HG03571 (cell line): ENCODE results near the gene SH3GL1.

Experiments
- ATAC-seq: cut with Tn5 transposase; IDR thresholded peaks from one replicate; pipeline ENCODE4 v1.9.1; 2021; ENCODE audit not compliant: unreplicated experiment

SH3GL1 gene

DNA sequence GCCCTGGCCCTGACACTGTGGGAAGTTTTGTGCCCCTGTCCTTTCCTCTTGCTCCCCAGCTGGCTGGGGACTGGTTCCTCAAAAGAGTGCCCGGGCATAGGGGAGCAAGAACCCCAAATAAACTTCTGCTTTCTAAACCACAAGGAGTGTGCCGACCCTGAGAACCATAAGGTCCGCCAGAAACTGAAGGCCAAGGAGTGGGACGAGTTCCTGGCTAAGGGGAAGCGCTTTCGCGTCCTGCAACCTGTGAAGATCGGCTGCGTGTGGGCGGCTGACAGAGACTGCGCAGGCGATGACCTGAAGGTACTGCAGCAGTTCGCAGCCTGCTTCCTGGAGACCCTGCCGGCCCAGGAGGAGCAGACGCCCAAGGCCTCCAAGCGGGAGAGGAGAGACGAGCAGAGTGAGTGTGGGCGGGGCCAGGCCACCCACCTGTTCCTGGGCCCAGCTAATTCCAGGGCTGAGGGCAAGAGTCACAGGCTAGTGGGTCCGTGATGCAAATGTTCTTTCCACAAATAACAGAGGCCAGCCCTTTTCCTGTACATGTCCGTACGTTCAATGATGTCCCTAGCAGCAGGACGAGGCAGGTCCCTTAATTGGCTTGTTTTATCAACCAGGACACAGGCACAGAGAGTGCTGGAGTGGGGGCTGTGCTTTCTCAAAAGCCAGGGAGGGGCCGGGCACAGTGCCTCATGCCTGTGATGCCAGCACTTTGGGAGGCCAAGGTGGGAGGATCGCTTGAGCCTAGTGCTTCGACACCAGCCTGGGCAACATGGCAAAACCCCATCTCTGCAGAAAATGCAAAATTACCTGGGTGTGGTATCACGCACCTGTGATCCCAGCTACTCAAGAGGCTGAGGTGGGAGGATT lies 31.7 kb upstream of the SH3GL1 start:
- ATAC-seq, result no peak

DNA sequence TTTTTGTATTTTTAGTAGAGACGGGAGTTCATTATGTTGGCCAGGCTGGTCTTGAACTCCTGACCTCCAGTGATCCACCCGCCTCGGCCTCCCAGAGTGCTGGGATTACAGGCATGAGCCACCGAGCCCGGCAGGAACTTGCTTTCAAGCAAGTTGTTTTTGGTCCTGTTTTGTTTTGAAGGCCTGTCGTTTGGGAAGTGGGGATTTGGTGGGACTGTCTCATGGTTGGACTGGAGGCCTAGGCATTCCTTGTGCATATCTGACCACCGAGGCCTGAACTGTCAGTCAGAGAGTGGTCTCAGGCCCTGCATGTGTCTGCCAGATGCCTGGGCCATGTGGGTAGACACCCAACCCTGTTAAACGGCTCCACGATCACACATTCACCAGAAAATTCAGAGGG lies 30.9 kb upstream of the SH3GL1 start:
- ATAC-seq, result no peak

- ATAC-seq, result no peak
Measured at GRCh38 chr19:4430760-4431159, 30.4 kb upstream of the SH3GL1 start.

- ATAC-seq, result no peak
Measured at GRCh38 chr19:4429771-4430171, 29.4 kb upstream of the SH3GL1 start.

DNA sequence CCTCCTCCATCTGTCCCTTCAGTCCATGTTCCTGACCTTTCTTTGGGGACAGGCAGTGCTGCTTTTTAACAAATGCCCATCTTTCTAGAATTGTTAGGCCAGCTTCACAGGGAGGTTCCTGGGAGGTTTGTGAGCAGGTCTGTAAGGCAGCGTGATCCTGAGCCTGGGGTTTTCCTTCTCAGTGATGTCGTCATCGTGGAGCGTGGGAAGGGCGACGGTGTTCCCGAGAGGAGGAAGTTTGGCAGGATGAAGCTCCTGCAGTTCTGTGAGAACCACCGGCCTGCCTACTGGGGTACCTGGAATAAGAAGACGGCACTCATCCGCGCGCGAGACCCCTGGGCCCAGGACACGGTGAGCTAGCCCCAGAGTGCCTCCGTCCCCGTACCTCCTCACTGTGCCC lies 28.9 kb upstream of the SH3GL1 start:
- ATAC-seq, result no peak

GRCh38 chr19:4428326-4428975 lies 28.1 kb upstream of the SH3GL1 start:
- no peak for ATAC-seq

GRCh38 chr19:4425537-4425936 lies 25.2 kb upstream of the SH3GL1 start:
- no peak for ATAC-seq

GRCh38 chr19:4423416-4424126 lies 23.2 kb upstream of the SH3GL1 start:
- no peak for ATAC-seq

DNA sequence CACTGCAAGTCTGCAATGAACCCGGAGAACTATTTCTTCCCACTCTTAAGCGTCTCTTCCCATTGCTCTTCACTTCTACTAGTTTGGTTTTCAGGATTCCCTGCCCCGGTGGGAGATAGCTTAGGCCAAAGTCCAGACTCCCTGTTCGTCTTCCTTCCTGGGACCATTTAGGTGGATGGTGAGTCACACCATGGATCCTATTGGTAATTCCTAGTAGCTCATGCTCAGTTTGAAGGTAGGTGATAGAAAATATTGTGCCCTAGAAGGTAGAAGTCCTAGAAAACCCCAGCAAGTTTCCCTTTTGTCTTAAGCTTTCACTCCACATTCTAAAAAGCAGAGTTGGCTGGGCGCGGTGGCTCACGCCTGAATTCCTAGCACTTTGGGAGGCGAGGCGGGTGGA lies 15.9 kb upstream of the SH3GL1 start:
- no peak for ATAC-seq

DNA sequence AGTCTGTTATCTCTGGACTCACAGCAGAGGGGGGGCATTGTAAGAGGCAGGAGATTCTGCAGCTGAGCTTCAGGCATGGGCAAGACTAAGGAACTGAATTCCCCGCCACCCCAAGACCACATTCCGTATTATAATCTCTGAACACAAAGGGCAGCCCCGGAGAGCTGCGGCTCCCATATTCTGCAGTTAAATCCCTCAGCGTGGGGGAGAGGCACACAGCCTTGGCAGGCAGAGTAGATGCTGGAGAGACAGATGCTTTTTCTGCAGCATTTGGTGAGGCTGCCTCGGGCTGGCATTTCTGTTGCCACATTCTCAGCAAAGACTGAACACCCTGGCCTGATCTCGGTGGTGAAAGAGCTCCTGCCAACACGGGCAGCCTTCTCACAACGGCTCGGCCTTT lies 15.0 kb upstream of the SH3GL1 start:
- no peak for ATAC-seq

DNA sequence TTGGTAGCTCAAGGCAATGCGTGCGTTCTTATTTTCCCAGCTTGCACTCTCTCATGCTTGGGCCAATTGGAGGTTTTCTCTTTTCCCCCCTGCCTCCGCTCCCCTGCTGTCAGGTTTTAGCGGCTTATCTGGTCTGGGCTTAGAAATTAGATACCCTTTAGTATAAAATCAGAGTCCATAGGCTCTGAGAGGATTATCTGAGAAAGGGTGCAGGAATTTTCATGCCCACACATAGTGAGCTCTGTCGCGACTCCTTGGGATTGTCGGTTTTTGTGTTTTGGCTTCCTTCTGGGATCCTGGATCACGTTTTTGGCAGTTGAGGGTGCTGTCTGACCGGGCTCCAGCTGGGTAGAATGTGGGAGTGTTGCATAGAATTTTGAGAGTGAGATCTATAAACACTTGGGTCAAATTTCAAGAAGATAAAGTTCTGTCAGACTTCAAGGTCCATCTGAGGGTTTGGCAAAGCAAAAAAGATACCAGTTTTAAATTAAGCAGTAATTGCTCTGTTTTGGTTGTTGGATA lies 14.5 kb upstream of the SH3GL1 start:
- ATAC-seq, result no peak

DNA sequence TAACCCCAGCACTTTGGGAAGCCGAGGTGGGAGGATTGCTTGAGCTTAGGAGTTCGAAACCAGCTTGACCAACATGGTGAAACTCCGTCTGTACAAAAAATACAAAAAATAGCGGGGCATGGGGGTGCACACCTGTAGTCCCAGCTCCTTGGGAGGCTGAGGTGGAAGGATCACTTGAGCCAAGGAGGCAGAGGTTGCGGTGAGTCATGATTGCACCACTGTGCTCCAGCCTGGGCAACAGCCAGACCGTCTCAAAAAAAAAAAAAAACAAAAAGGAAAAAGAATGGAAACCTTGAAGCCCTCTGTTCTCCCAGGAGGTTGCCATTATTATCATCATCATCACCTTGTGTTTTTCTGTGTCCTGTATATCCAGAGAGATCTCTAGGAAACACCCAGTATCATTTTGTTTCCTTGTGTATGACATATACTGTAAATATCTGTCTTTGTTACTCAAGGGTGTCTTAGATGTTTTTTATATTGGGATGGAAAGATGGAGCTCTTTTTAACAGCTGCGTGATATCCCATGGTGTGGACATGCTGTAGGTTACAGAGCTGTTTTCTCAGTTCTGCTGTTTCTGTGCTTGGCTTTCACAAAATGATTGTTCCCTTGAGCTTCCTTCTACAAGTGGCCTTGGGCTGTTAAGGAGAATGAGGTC lies 13.9 kb upstream of the SH3GL1 start:
- ATAC-seq, result no peak

GRCh38 chr19:4413588-4413987 lies 13.2 kb upstream of the SH3GL1 start:
- ATAC-seq, result no peak

GRCh38 chr19:4409123-4409933 lies 9.0 kb upstream of the SH3GL1 start:
- ATAC-seq, result no peak

GRCh38 chr19:4406626-4407025 lies 6.3 kb upstream of the SH3GL1 start:
- ATAC-seq, result no peak

DNA sequence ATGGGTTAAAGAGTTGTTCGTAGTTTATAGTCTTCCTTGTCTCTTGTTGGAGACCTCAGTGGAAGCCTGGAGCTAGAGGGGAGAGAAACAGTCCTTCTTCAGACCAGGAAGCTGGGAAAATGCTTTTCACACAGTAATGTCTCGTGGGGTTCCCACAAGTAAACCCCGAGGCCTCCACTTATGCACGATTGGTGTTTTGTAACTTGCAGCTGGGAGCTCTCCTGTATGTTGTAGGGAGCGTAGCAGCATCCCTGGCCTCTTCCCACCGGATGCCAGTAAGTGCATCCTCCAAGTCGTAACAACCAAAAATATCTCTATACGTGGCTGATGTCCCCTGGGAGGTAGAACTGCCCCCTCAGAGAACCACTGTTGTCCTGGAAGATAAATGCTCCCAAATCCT lies 5.6 kb upstream of the SH3GL1 start:
- no peak for ATAC-seq

DNA sequence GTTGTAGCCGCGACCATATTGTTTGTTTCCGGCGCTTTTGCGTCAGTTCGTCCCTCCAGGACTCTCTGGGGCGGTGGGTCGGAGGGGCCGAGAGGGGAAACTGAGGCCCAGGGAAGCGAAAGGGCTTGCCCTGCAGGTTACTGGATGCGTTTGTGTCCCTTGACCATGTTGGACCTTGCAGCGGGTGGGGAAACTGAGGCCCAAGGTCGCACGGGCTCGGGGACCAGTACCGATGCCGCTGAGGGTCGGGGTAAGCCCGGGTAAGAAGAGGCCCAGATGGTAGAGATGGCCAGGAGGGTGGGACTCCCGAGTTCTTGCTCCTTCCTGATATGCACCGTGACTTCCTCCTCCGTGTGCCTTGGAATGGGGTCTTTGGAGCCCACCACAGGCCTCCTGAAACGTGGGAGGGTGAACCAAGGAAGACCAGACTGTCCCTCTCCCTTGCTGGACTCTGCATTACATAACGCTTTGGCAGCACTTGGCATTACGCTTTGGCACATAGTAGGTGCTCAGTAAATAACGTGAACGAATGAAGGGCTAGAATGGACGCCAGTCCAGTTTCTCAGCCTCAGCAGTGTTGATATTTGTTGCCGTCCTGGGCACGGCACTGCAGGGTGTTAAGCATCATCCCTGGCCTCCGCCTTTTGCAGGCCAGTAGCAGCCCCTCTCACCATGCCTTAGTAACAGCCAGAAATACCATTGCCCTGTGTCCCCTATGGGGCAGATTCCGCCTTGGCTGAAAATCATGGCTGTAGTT lies 2.8 kb upstream of the SH3GL1 start:
- no peak for ATAC-seq

DNA sequence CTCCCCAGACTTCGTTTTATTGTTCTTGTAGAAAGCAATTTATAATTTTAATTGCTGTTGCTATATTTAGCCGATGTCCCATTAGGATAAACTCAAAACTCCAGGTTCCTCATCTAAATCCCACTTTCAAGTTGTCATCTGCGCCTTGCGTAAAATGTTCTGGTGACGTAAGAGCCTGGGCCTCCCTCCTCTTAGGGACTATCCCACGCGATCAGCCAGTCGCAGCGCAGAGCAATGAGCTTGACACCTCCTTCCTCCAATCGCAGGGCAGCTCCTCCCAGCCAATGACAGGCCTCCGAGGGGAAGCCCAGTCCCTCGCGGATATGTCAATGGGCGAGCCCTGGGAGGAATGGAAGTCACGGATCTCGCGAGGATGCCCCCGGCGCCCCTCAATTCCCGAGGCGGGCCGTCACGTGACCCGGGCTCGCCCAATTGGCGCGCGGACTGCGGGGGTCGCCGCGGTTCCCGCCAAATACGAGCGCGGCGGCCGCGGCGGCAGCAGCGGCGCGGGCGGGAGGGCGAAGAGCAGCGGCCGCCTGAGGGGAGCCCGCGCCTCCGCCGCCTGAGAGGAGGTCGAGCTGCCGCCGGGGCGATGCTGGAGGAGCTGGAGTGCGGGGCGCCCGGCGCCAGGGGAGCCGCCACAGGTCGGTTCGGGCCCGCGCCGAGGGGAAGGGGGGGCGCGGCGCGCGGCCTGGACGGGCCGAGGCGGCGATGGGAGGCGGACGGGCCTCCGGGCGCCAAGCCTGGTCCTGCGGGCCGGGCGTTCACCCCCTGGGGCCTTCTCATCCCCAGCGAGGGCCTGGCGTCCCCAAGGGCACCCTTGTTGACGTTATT lies 2.0 kb upstream of the SH3GL1 start, which contains the start of gene CHAF1A:
CHAF1A (plus strand) TSS at position 470 of the 834 bp plus-strand sequence; CDS start at position 593, 123 bp downstream.
- ATAC-seq, result peak; percentile 71

- ATAC-seq, result no peak
Measured at GRCh38 chr19:4401769-4402170, 1.4 kb upstream of the SH3GL1 start.
